Activated naive CD8-positive, alpha-beta T cell treated with anti-CD3 and anti-CD28 coated beads, Interleukin-2, amount 10 ng/mL, durations not matched to agents 7 days and 5 days (primary cell): ENCODE results near the gene CTLA4. TPM values are rescaled to one million over a fixed set of nuclear protein-coding genes. Genes with fewer than 3 reads are reported as not detected.
A peak's percentile ranks its signal among the peaks of the same experiment; 100 is the strongest.

Experiments used
- ATAC-seq: fragments of 150-1000 bp; cut with Tn5 transposase; one replicate; pipeline ENCODE4 v1.10.0; 2021; ENCODE audit warnings: low read depth, moderate library complexity
- POLR2A ChIA-PET: fragments of 350-600 bp; sonication (Branson Sonifier 250); formaldehyde crosslinking; loops from one replicate; lab custom pipeline; 2021; ENCODE audit warnings: antibody characterized with exemption; lab: Charles Lee
- DNase-seq: peaks from one replicate; pipeline ENCODE4 v3.0.0; 2021
- H3K27ac Mint-ChIP-seq: one replicate; pipeline ENCODE4 v1.8.0; 2022; ENCODE audit warnings: mild to moderate bottlenecking, mixed read lengths
- H3K27me3 Mint-ChIP-seq: one replicate; pipeline ENCODE4 v1.8.0; 2022; ENCODE audit warnings: mild to moderate bottlenecking, moderate library complexity, mixed read lengths
- H3K36me3 Mint-ChIP-seq: one replicate; pipeline ENCODE4 v1.8.0; 2021; ENCODE audit warnings: mild to moderate bottlenecking, mixed read lengths
- H3K4me1 Mint-ChIP-seq: one replicate; pipeline ENCODE4 v1.8.0; 2021; ENCODE audit warnings: mixed read lengths
- H3K4me3 Mint-ChIP-seq: one replicate; pipeline ENCODE4 v1.8.0; 2022; ENCODE audit warnings: mild to moderate bottlenecking, moderate library complexity, mixed read lengths
- H3K9me3 Mint-ChIP-seq: one replicate; pipeline ENCODE4 v1.8.0; 2021; ENCODE audit warnings: mixed read lengths
- total RNA-seq, 2 experiments: library from RNA; stranded (reverse); gene quantifications; one replicate each; pipeline ENCODE4 v1.2.3, GENCODE V29; 2021

CTLA4 gene
- total RNA-seq, 2 experiments from 2014 or later = 7.3 to 7.6 TPM

GRCh38 chr2:203905656-203906055 is 38.1 kb downstream of the CTLA4 start:
- no peaks in the 10 kb centered on the region for H3K27me3 Mint-ChIP-seq
- H3K4me3 Mint-ChIP-seq = no peak overlapping the region
- H3K4me1 Mint-ChIP-seq = peaks cover 11% of the 10 kb centered on the region
- H3K9me3 Mint-ChIP-seq = peaks cover 15% of the 10 kb centered on the region
- peaks cover 17% of the 10 kb centered on the region for H3K36me3 Mint-ChIP-seq
- POLR2A ChIA-PET = no interaction called here
- ATAC-seq (no peak), DNase-seq (no peak)
- no peak overlapping the region for H3K27ac Mint-ChIP-seq

GRCh38 chr2:203908066-203908796 is 40.7 kb downstream of the CTLA4 start:
- POLR2A ChIA-PET = no interaction called here
- Mint-ChIP-seq H3K27me3 (no peaks in the 10 kb centered on the region), H3K36me3 (peaks cover 3% of the 10 kb centered on the region), H3K4me1 (peaks cover 11% of the 10 kb centered on the region), H3K4me3 (no peak overlapping the region), H3K27ac (no peak overlapping the region), H3K9me3 (peaks cover 5% of the 10 kb centered on the region)
- no peak for ATAC-seq
- no peak for DNase-seq

GRCh38 chr2:203908797-203909185 is 41.2 kb downstream of the CTLA4 start:
- no peak for DNase-seq
- Mint-ChIP-seq H3K4me1 (peaks cover 11% of the 10 kb centered on the region), H3K4me3 (no peak overlapping the region), H3K9me3 (peaks cover 3% of the 10 kb centered on the region), H3K27ac (no peak overlapping the region), H3K36me3 (peaks cover 3% of the 10 kb centered on the region), H3K27me3 (peaks cover under 1% of the 10 kb centered on the region)
- POLR2A ChIA-PET = interaction anchor here (0.6 to 1.5 kb wide), 2 partner anchors 37 to 76 kb away, joined by 3 to 5 read pairs; no protein-coding TSS in a partner anchor
- ATAC-seq = no peak

- Mint-ChIP-seq H3K4me1 (peaks cover 11% of the 10 kb centered on the region), H3K27me3 (peaks cover 5% of the 10 kb centered on the region), H3K27ac (peak overlapping the region; percentile 35), H3K9me3 (peaks cover 3% of the 10 kb centered on the region), H3K36me3 (peaks cover 3% of the 10 kb centered on the region), H3K4me3 (peak overlapping the region; percentile 65)
- POLR2A ChIA-PET = interaction anchor here (0.6 to 1.5 kb wide), 5 partner anchors 38 to 94 kb away, joined by 3 to 5 read pairs (median 4); no protein-coding TSS in a partner anchor
- ATAC-seq = peak; percentile 58
- no peak for DNase-seq
These were observed 41.8 kb downstream of the CTLA4 start for GRCh38 chr2:203909261-203909967.

- DNase-seq (no peak), ATAC-seq (no peak)
- Mint-ChIP-seq H3K4me1 (peaks cover 13% of the 10 kb centered on the region), H3K27me3 (peaks cover 5% of the 10 kb centered on the region), H3K4me3 (no peak overlapping the region), H3K27ac (no peak overlapping the region), H3K36me3 (peaks cover 3% of the 10 kb centered on the region), H3K9me3 (peaks cover 3% of the 10 kb centered on the region)
- POLR2A ChIA-PET = interaction anchor here (0.8 to 1.5 kb wide), 4 partner anchors 38 to 95 kb away, joined by 3 to 5 read pairs (median 4); no protein-coding TSS in a partner anchor
These were observed 42.4 kb downstream of the CTLA4 start for GRCh38 chr2:203909974-203910373.

GRCh38 chr2:203913947-203914346 is 46.4 kb downstream of the CTLA4 start:
- Mint-ChIP-seq H3K9me3 (no peaks in the 10 kb centered on the region), H3K27me3 (peaks cover 5% of the 10 kb centered on the region), H3K27ac (no peak overlapping the region), H3K36me3 (no peaks in the 10 kb centered on the region), H3K4me1 (peaks cover 15% of the 10 kb centered on the region), H3K4me3 (no peak overlapping the region)
- ATAC-seq (no peak), DNase-seq (no peak)
- POLR2A ChIA-PET = no interaction called here

GRCh38 chr2:203914546-203915182 is 47.1 kb downstream of the CTLA4 start:
- H3K4me1 Mint-ChIP-seq = peaks cover 11% of the 10 kb centered on the region
- DNase-seq (no peak), ATAC-seq (no peak)
- no peak overlapping the region for H3K4me3 Mint-ChIP-seq
- no peaks in the 10 kb centered on the region for H3K9me3 Mint-ChIP-seq
- peaks cover 5% of the 10 kb centered on the region for H3K27me3 Mint-ChIP-seq
- POLR2A ChIA-PET = no interaction called here
- H3K27ac Mint-ChIP-seq = no peak overlapping the region
- no peaks in the 10 kb centered on the region for H3K36me3 Mint-ChIP-seq

- peaks cover 5% of the 10 kb centered on the region for H3K27me3 Mint-ChIP-seq
- DNase-seq (no peak), ATAC-seq (no peak)
- no peaks in the 10 kb centered on the region for H3K9me3 Mint-ChIP-seq
- H3K36me3 Mint-ChIP-seq = no peaks in the 10 kb centered on the region
- H3K4me1 Mint-ChIP-seq = peaks cover 7% of the 10 kb centered on the region
- H3K4me3 Mint-ChIP-seq = no peak overlapping the region
- POLR2A ChIA-PET = no interaction called here
- no peak overlapping the region for H3K27ac Mint-ChIP-seq
These were observed 47.7 kb downstream of the CTLA4 start for GRCh38 chr2:203915256-203915655.

- Mint-ChIP-seq H3K9me3 (no peaks in the 10 kb centered on the region), H3K27me3 (peaks cover 5% of the 10 kb centered on the region), H3K4me1 (peaks cover 7% of the 10 kb centered on the region), H3K4me3 (no peak overlapping the region), H3K27ac (no peak overlapping the region), H3K36me3 (no peaks in the 10 kb centered on the region)
- POLR2A ChIA-PET = interaction anchor here (0.7 kb wide), 1 partner anchor 18 kb away, joined by 6 read pairs; no protein-coding TSS in a partner anchor
- ATAC-seq (no peak), DNase-seq (no peak)
These were observed 49.2 kb downstream of the CTLA4 start for GRCh38 chr2:203916756-203917155.

GRCh38 chr2:203918264-203918663 is 50.7 kb downstream of the CTLA4 start:
- ATAC-seq = no peak
- Mint-ChIP-seq H3K27ac (no peak overlapping the region), H3K36me3 (no peaks in the 10 kb centered on the region), H3K4me3 (no peak overlapping the region), H3K4me1 (peaks cover 7% of the 10 kb centered on the region), H3K27me3 (peaks cover 5% of the 10 kb centered on the region), H3K9me3 (no peaks in the 10 kb centered on the region)
- no peak for DNase-seq
- POLR2A ChIA-PET = no interaction called here

- Mint-ChIP-seq H3K36me3 (no peaks in the 10 kb centered on the region), H3K4me3 (no peak overlapping the region), H3K27me3 (peaks cover 5% of the 10 kb centered on the region), H3K4me1 (peaks cover 7% of the 10 kb centered on the region), H3K9me3 (no peaks in the 10 kb centered on the region), H3K27ac (no peak overlapping the region)
- no peak for DNase-seq
- ATAC-seq = no peak
- POLR2A ChIA-PET = no interaction called here
These were observed 51.3 kb downstream of the CTLA4 start for GRCh38 chr2:203918839-203919238.
